Measurements from ENCODE around the gene PDZK1. TPM values are rescaled to one million over a fixed set of nuclear protein-coding genes. Genes with fewer than 3 reads are reported as not detected.

PDZK1 gene
- 1 to 10 TPM in 3 of 4 donors, not detected in 1; 1.9 to 3.0 (median 2.2) TPM for total RNA-seq

GRCh38 chr1:145707183-145707867, at the start of gene PDZK1:
PDZK1 (minus strand) TSS chr1:145707368; CDS start chr1:145688021, 19,347 bp downstream.
- no peaks in the 10 kb centered on the region for H3K9me3 ChIP-seq
- H3K36me3 ChIP-seq: no peaks in the 10 kb centered on the region
- H3K4me1 ChIP-seq: peaks cover 0 to 8% (median 8%) of the 10 kb centered on the region in 4 donors
- DNase-seq: no peak
- TF ChIP-seq CTCF (IDR thresholded peaks at IDR 0.05): no peak
- TF ChIP-seq POLR2A (IDR thresholded peaks at IDR 0.05): no peak
- no peak for TF ChIP-seq POLR2AphosphoS5 (IDR thresholded peaks at IDR 0.05)
- no peak for TF ChIP-seq EP300 (IDR thresholded peaks at IDR 0.05; ENCODE audit: low read depth)
- no peak within 1 kb of the TSS for H3K4me3 ChIP-seq
- intact Hi-C loops (cut with DNase I; ENCODE audit: low total_unique reads): no loop called here
- WGBS, 2 donors (ENCODE audit: low coverage in 1 of 2): 33 to 54% methylated on average over 1 to 9 of the region's 9 CpGs
- in situ Hi-C loops (cut with MboI; ENCODE audit: low pct_ligation_motif_present in 1 of 4, low pct_unique_long_range_greater_than_20kb in 1 of 4, low sequenced_read_pairs in 3 of 4): no loop called here
- no peaks in the 10 kb centered on the region for H3K27me3 ChIP-seq
- H3K27ac ChIP-seq: no peak within 1 kb of the TSS

- no peak overlapping the region for H3K4me3 ChIP-seq
- H3K36me3 ChIP-seq: peaks cover 0 to 49% (median 5%) of the 10 kb centered on the region in 4 donors
- H3K27me3 ChIP-seq: no peaks in the 10 kb centered on the region
- no peaks in the 10 kb centered on the region for H3K9me3 ChIP-seq
- no peak for DNase-seq
- 60 to 88% methylated on average over 1 to 5 of the region's 5 CpGs for WGBS, 2 donors (ENCODE audit: low coverage in 1 of 2)
- H3K4me1 ChIP-seq: no peaks in the 10 kb centered on the region
- intact Hi-C loops (cut with DNase I; ENCODE audit: low total_unique reads) (no loop called here), in situ Hi-C loops (cut with MboI; ENCODE audit: low pct_ligation_motif_present in 1 of 4, low pct_unique_long_range_greater_than_20kb in 1 of 4, low sequenced_read_pairs in 3 of 4) (no loop called here)
- H3K27ac ChIP-seq: peak overlapping the region in 3 of 4 donors; percentile 11 to 28 (median 27)
- TF ChIP-seq POLR2A (IDR thresholded peaks at IDR 0.05) (no peak), CTCF (IDR thresholded peaks at IDR 0.05) (no peak), EP300 (IDR thresholded peaks at IDR 0.05; ENCODE audit: low read depth) (no peak), POLR2AphosphoS5 (IDR thresholded peaks at IDR 0.05) (no peak)
These were observed 44.4 kb upstream of the PDZK1 start for GRCh38 chr1:145751491-145752037.

GRCh38 chr1:145750426-145750825, 43.3 kb upstream of the PDZK1 start:
- no peaks in the 10 kb centered on the region for H3K27me3 ChIP-seq
- no peak overlapping the region for H3K4me3 ChIP-seq
- no peaks in the 10 kb centered on the region for H3K9me3 ChIP-seq
- WGBS, 2 donors (ENCODE audit: low coverage in 1 of 2): 66 to 81% methylated on average over 5 of the region's 5 CpGs
- H3K4me1 ChIP-seq: no peaks in the 10 kb centered on the region
- peaks cover 0 to 47% (median 7%) of the 10 kb centered on the region in 4 donors for H3K36me3 ChIP-seq
- in situ Hi-C loops (cut with MboI; ENCODE audit: low pct_ligation_motif_present in 1 of 4, low pct_unique_long_range_greater_than_20kb in 1 of 4, low sequenced_read_pairs in 3 of 4) (no loop called here), intact Hi-C loops (cut with DNase I; ENCODE audit: low total_unique reads) (no loop called here)
- DNase-seq: no peak
- TF ChIP-seq POLR2AphosphoS5 (IDR thresholded peaks at IDR 0.05) (no peak), POLR2A (IDR thresholded peaks at IDR 0.05) (no peak), CTCF (IDR thresholded peaks at IDR 0.05) (no peak), EP300 (IDR thresholded peaks at IDR 0.05; ENCODE audit: low read depth) (no peak)
- peak overlapping the region in 1 of 4 donors; percentile 8 for H3K27ac ChIP-seq

GRCh38 chr1:145747398-145748247, 40.5 kb upstream of the PDZK1 start:
- Histone ChIP-seq H3K27ac (no peak overlapping the region), H3K4me3 (no peak overlapping the region), H3K9me3 (no peaks in the 10 kb centered on the region), H3K36me3 (peaks cover 0 to 55% (median 11%) of the 10 kb centered on the region in 4 donors), H3K27me3 (no peaks in the 10 kb centered on the region), H3K4me1 (no peaks in the 10 kb centered on the region)
- intact Hi-C loops (cut with DNase I; ENCODE audit: low total_unique reads): no loop called here
- TF ChIP-seq POLR2A (IDR thresholded peaks at IDR 0.05) (no peak), CTCF (IDR thresholded peaks at IDR 0.05) (no peak), EP300 (IDR thresholded peaks at IDR 0.05; ENCODE audit: low read depth) (no peak), POLR2AphosphoS5 (IDR thresholded peaks at IDR 0.05) (no peak)
- WGBS, 2 donors (ENCODE audit: low coverage in 1 of 2): 85 to 92% methylated on average over 7 to 9 of the region's 9 CpGs
- in situ Hi-C loops (cut with MboI; ENCODE audit: low pct_ligation_motif_present in 1 of 4, low pct_unique_long_range_greater_than_20kb in 1 of 4, low sequenced_read_pairs in 3 of 4): no loop called here
- DNase-seq: no peak

All from transverse colon (tissue), 4 donors.